Natural killer cell (primary cell): ENCODE data around the gene GRB7. TPM values are rescaled to one million over a fixed set of nuclear protein-coding genes. Genes with fewer than 3 reads are reported as not detected.

Experiments used
- ATAC-seq, 3 donors: fragments of 150-1000 bp in 2 of 3; fragments of 200-7000 bp in 1 of 3; cut with Tn5 transposase; 1 replicate in 1 of 3; 2 replicates in 2 of 3; pipeline ENCODE4 v1.10.0; 2021; ENCODE audit warnings: mild to moderate bottlenecking in 2 of 3, moderate library complexity in 2 of 3
- DNase-seq, 2 donors: peaks; one replicate each; pipeline versions ENCODE4 v3.0.0 to v3.0.0-alpha.2; 2013 to 2021; ENCODE audit warnings: mixed read lengths in 1 of 2
- H3K27ac ChIP-seq: one replicate; pipeline ENCODE4 v1.5.1; 2013; ENCODE audit warnings: mild to moderate bottlenecking, low read length
- H3K27me3 ChIP-seq: one replicate; pipeline ENCODE4 v1.6.1; 2013; ENCODE audit warnings: low read length; ENCODE audit not compliant: control insufficient read depth, insufficient read depth
- H3K36me3 ChIP-seq: one replicate; pipeline ENCODE4 v1.6.1; 2013; ENCODE audit warnings: low read length; ENCODE audit not compliant: control insufficient read depth, insufficient read depth
- H3K4me1 ChIP-seq: one replicate; pipeline ENCODE4 v1.6.1; 2013; ENCODE audit warnings: low read length; ENCODE audit not compliant: control insufficient read depth, insufficient read depth
- H3K4me3 ChIP-seq: one replicate; pipeline ENCODE4 v1.5.1; 2013; ENCODE audit warnings: low read length
- H3K9me3 ChIP-seq: one replicate; pipeline ENCODE4 v1.6.1; 2013; ENCODE audit warnings: low read length; ENCODE audit not compliant: control insufficient read depth, insufficient read depth
- H3K27ac Mint-ChIP-seq, 2 donors: one replicate each; pipeline ENCODE4 v1.8.0; 2022; ENCODE audit warnings: mild to moderate bottlenecking in 2 of 2, mixed read lengths in 2 of 2, moderate library complexity in 1 of 2
- H3K27me3 Mint-ChIP-seq, 2 donors: one replicate each; pipeline ENCODE4 v1.8.0; 2022; ENCODE audit warnings: low read depth in 2 of 2, mixed read lengths in 2 of 2
- H3K36me3 Mint-ChIP-seq: one replicate; pipeline ENCODE4 v1.8.0; 2022; ENCODE audit warnings: mixed read lengths
- H3K4me1 Mint-ChIP-seq, 2 donors: one replicate each; pipeline ENCODE4 v1.8.0; 2022; ENCODE audit warnings: mixed read lengths in 2 of 2
- H3K4me3 Mint-ChIP-seq: one replicate; pipeline ENCODE4 v1.8.0; 2022; ENCODE audit warnings: mild to moderate bottlenecking, moderate library complexity, mixed read lengths
- H3K9me3 Mint-ChIP-seq, 2 donors: one replicate each; pipeline ENCODE4 v1.8.0; 2022; ENCODE audit warnings: mixed read lengths in 2 of 2
- CTCF ChIP-seq: fragments of 200-600 bp; IDR thresholded peaks from one replicate; pipeline ENCODE4 v1.8.0; 2022; ENCODE audit warnings: antibody characterized with exemption
- WGBS: methylation state at CpG from one replicate; pipeline ENCODE4 v1.1.7; 2013; ENCODE audit warnings: missing lambda C conversion rate; ENCODE audit not compliant: insufficient coverage; 5-methylcytosine and 5-hydroxymethylcytosine counted together
- intact Hi-C: fragments of 100-400 bp; cut with micrococcal nuclease; formaldehyde crosslinking; loops from one replicate; pipeline ENCODE4 v1.14.2; 2022
- total RNA-seq, 4 donors: library from RNA; stranded (reverse); fragments of 120-200 nt in 1 of 4; gene quantifications; one replicate each; pipeline versions ENCODE4 v1.2.3 to v1.2.4, GENCODE V29; 2013 to 2022

Gene GRB7
- total RNA-seq, 3 donors from 2014 or later (not counting 1 experiment from before 2014, with no cell fraction given): 0.27 TPM; not detected in 2

- Histone ChIP-seq H3K9me3 (no peaks in the 10 kb centered on the region), H3K27ac (no peak within 1 kb of the TSS), H3K36me3 (no peaks in the 10 kb centered on the region), H3K4me3 (no peak within 1 kb of the TSS), H3K4me1 (peaks cover 24% of the 10 kb centered on the region), H3K27me3 (peaks cover 12% of the 10 kb centered on the region)
- Mint-ChIP-seq H3K27me3 (peaks cover 13 to 24% of the 10 kb centered on the region in 2 donors), H3K36me3 (no peaks in the 10 kb centered on the region), H3K4me3 (peak within 1 kb of the TSS; percentile 87), H3K4me1 (peaks cover 22 to 48% of the 10 kb centered on the region in 2 donors), H3K9me3 (no peaks in the 10 kb centered on the region), H3K27ac (peak within 1 kb of the TSS in 1 of 2 donors; percentile 63)
- intact Hi-C loops: no loop called here
- no peak for TF ChIP-seq CTCF
- ATAC-seq (no peak), DNase-seq (no peak)
- 21% methylated on average over 20 of the region's 20 CpGs for WGBS
These were observed 38.0 kb upstream of the GRB7 start, which contains the start of gene ERBB2 for GRCh38 chr17:39699818-39700147. Gene ERBB2, plus strand, starts transcription at chr17:39700064. Its CDS starts 175 bp downstream, at chr17:39700239.

GRCh38 chr17:39700148-39700987 lies 37.4 kb upstream of the GRB7 start:
- H3K4me1 ChIP-seq: peaks cover 24% of the 10 kb centered on the region
- TF ChIP-seq CTCF: no peak
- H3K27ac ChIP-seq: no peak overlapping the region
- Mint-ChIP-seq H3K4me1 (peaks cover 22 to 49% of the 10 kb centered on the region in 2 donors), H3K4me3 (peak overlapping the region; percentile 69), H3K27me3 (peaks cover 13 to 24% of the 10 kb centered on the region in 2 donors), H3K27ac (peak overlapping the region in 1 of 2 donors; percentile 63), H3K9me3 (no peaks in the 10 kb centered on the region), H3K36me3 (no peaks in the 10 kb centered on the region)
- no peaks in the 10 kb centered on the region for H3K9me3 ChIP-seq
- H3K36me3 ChIP-seq: no peaks in the 10 kb centered on the region
- H3K4me3 ChIP-seq: no peak overlapping the region
- peaks cover 12% of the 10 kb centered on the region for H3K27me3 ChIP-seq
- peak in 2 of 3 donors; percentile 10 to 27 for ATAC-seq
- no peak for DNase-seq
- intact Hi-C loops: no loop called here
- WGBS: 8% methylated on average over 57 of the region's 57 CpGs

GRCh38 chr17:39701012-39701783 lies 36.5 kb upstream of the GRB7 start:
- peaks cover 13 to 24% of the 10 kb centered on the region in 2 donors for H3K27me3 Mint-ChIP-seq
- intact Hi-C loops: no loop called here

More at GRCh38 chr17:39701012-39701783, 36.5 kb upstream of the GRB7 start:
- no peak overlapping the region for H3K4me3 ChIP-seq
- Mint-ChIP-seq H3K36me3 (no peaks in the 10 kb centered on the region), H3K4me1 (peaks cover 22 to 50% of the 10 kb centered on the region in 2 donors), H3K27ac (peak overlapping the region in 1 of 2 donors; percentile 13), H3K9me3 (no peaks in the 10 kb centered on the region), H3K4me3 (peak overlapping the region; percentile 69)
- H3K4me1 ChIP-seq: peaks cover 27% of the 10 kb centered on the region
- no peaks in the 10 kb centered on the region for H3K36me3 ChIP-seq
- DNase-seq (no peak), ATAC-seq (no peak)
- no peak for TF ChIP-seq CTCF
- peaks cover 12% of the 10 kb centered on the region for H3K27me3 ChIP-seq
- no peaks in the 10 kb centered on the region for H3K9me3 ChIP-seq
- 77% methylated on average over 10 of the region's 10 CpGs for WGBS
- H3K27ac ChIP-seq: no peak overlapping the region
